WTC11 (cell line): ENCODE results near the gene DMD. TPM values are rescaled to one million over a fixed set of nuclear protein-coding genes. Genes with fewer than 3 reads are reported as not detected.

ENCODE experiments used
- ATAC-seq: fragments of 200-7000 bp; cut with Tn5 transposase; 2 replicates; pipeline ENCODE4 v1.10.0; 2021; ENCODE audit warnings: mild to moderate bottlenecking, moderate library complexity
- CTCF ChIA-PET: fragments of 300-600 bp; sonication (Branson Sonifier 250); formaldehyde crosslinking; loops from one replicate; lab custom pipeline; 2021; ENCODE audit warnings: antibody characterized with exemption; lab: Charles Lee
- POLR2A ChIA-PET: fragments of 350-600 bp; sonication (Branson Sonifier 250); formaldehyde crosslinking; loops from one replicate; lab custom pipeline; 2021; ENCODE audit warnings: antibody characterized with exemption; lab: Charles Lee
- DNase-seq: peaks from one replicate; pipeline ENCODE4 v3.0.0; 2021; ENCODE audit warnings: low spot score
- H3K27ac Mint-ChIP-seq: 2 replicates; pipeline ENCODE4 v1.8.0; 2021; ENCODE audit warnings: mixed read lengths
- H3K27me3 Mint-ChIP-seq: 2 replicates; pipeline ENCODE4 v1.8.0; 2021; ENCODE audit warnings: low read depth, mild to moderate bottlenecking, moderate library complexity, mixed read lengths
- H3K36me3 Mint-ChIP-seq: 2 replicates; pipeline ENCODE4 v1.8.0; 2021; ENCODE audit warnings: mixed read lengths
- H3K4me1 Mint-ChIP-seq: 2 replicates; pipeline ENCODE4 v1.8.0; 2022; ENCODE audit warnings: mixed read lengths
- H3K4me3 Mint-ChIP-seq: 2 replicates; pipeline ENCODE4 v1.8.0; 2021; ENCODE audit warnings: mild to moderate bottlenecking, moderate library complexity, mixed read lengths
- H3K9me3 Mint-ChIP-seq: 2 replicates; pipeline ENCODE4 v1.8.0; 2021; ENCODE audit warnings: mixed read lengths
- ARID4B ChIP-seq: sonication (generic); formaldehyde crosslinking; IDR thresholded peaks from 2 replicates; pipeline ENCODE4 v1.8.0; 2023; ENCODE audit warnings: missing genetic modification reagents, mild to moderate bottlenecking, borderline replicate concordance
- ATF1 ChIP-seq: sonication (generic); formaldehyde crosslinking; IDR thresholded peaks from 2 replicates; pipeline ENCODE4 v1.8.1; 2023; ENCODE audit warnings: mild to moderate bottlenecking, moderate library complexity, missing genetic modification reagents
- ATF2 ChIP-seq: sonication (generic); formaldehyde crosslinking; IDR thresholded peaks from 2 replicates; pipeline ENCODE4 v1.8.1; 2022; ENCODE audit warnings: low read depth, missing genetic modification reagents, borderline replicate concordance
- ESRRA ChIP-seq: sonication (generic); formaldehyde crosslinking; IDR thresholded peaks from 2 replicates; pipeline ENCODE4 v1.8.1; 2022; ENCODE audit warnings: mild to moderate bottlenecking, missing genetic modification reagents, borderline replicate concordance
- FOXK1 ChIP-seq: sonication (generic); formaldehyde crosslinking; IDR thresholded peaks from 2 replicates; pipeline ENCODE4 v1.8.0; 2022; ENCODE audit warnings: mild to moderate bottlenecking, moderate library complexity, missing genetic modification reagents
- FOXP4 ChIP-seq: sonication (generic); formaldehyde crosslinking; IDR thresholded peaks from 2 replicates; pipeline ENCODE4 v1.8.0; 2022; ENCODE audit warnings: mild to moderate bottlenecking, missing genetic modification reagents
- GABPB1 ChIP-seq: sonication (generic); formaldehyde crosslinking; IDR thresholded peaks from 2 replicates; pipeline ENCODE4 v1.8.1; 2023; ENCODE audit warnings: mild to moderate bottlenecking, missing genetic modification reagents
- KAT7 ChIP-seq: sonication (generic); formaldehyde crosslinking; IDR thresholded peaks from 2 replicates; pipeline ENCODE4 v1.8.1; 2023; ENCODE audit warnings: missing genetic modification reagents, mild to moderate bottlenecking, borderline replicate concordance
- NR2C2 ChIP-seq: sonication (generic); formaldehyde crosslinking; IDR thresholded peaks from 2 replicates; pipeline ENCODE4 v1.8.0; 2022; ENCODE audit warnings: mild to moderate bottlenecking, missing genetic modification reagents
- NR3C1 ChIP-seq: sonication (generic); formaldehyde crosslinking; conservative IDR thresholded peaks from 2 replicates; pipeline ENCODE4 v1.8.1; 2023; ENCODE audit warnings: low read depth, mild to moderate bottlenecking, missing genetic modification reagents
- PRDM15 ChIP-seq: sonication (generic); formaldehyde crosslinking; IDR thresholded peaks from 2 replicates; pipeline ENCODE4 v1.8.0; 2022; ENCODE audit warnings: missing genetic modification reagents
- RORB ChIP-seq: fragments of 250-450 bp; sonication (Bioruptor Pico); IDR thresholded peaks from 2 replicates; pipeline ENCODE4 v1.9.0; 2021; ENCODE audit warnings: mild to moderate bottlenecking
- TCF7 ChIP-seq: sonication (generic); formaldehyde crosslinking; IDR thresholded peaks from 2 replicates; pipeline ENCODE4 v1.8.0; 2022; ENCODE audit warnings: mild to moderate bottlenecking, low read depth, missing genetic modification reagents, moderate library complexity
- USF1 ChIP-seq: sonication (generic); formaldehyde crosslinking; IDR thresholded peaks from 2 replicates; pipeline ENCODE4 v1.8.0; 2022; ENCODE audit warnings: mild to moderate bottlenecking, missing genetic modification reagents
- ZMAT4 ChIP-seq: fragments of 250-450 bp; sonication (Bioruptor Pico); IDR thresholded peaks from 2 replicates; pipeline ENCODE4 v1.9.0; 2021; ENCODE audit warnings: mild to moderate bottlenecking
- ZNF138 ChIP-seq: sonication (generic); formaldehyde crosslinking; conservative IDR thresholded peaks from 2 replicates; pipeline ENCODE4 v1.8.1; 2022; ENCODE audit warnings: mild to moderate bottlenecking, moderate library complexity, missing genetic modification reagents
- ZNF232 ChIP-seq: sonication (generic); formaldehyde crosslinking; IDR thresholded peaks from 2 replicates; pipeline ENCODE4 v1.8.0; 2022; ENCODE audit warnings: mild to moderate bottlenecking, missing genetic modification reagents
- ZNF281 ChIP-seq: sonication (generic); formaldehyde crosslinking; IDR thresholded peaks from 2 replicates; pipeline ENCODE4 v1.8.0; 2023; ENCODE audit warnings: mild to moderate bottlenecking, missing genetic modification reagents
- ZNF317 ChIP-seq: sonication (generic); formaldehyde crosslinking; IDR thresholded peaks from 2 replicates; pipeline ENCODE4 v1.8.1; 2023; ENCODE audit warnings: low read depth, mild to moderate bottlenecking, moderate library complexity, missing genetic modification reagents, borderline replicate concordance
- total RNA-seq: library from RNA; stranded (reverse); gene quantifications from 3 replicates; pipeline ENCODE4 v1.2.3, GENCODE V29; 2021

Gene DMD
- total RNA-seq, 1 experiment from 2014 or later = 9.1 TPM

- Mint-ChIP-seq H3K9me3 (no peaks in the 10 kb centered on the region), H3K36me3 (no peaks in the 10 kb centered on the region), H3K4me1 (no peaks in the 10 kb centered on the region; the same call in 1 of the 2 replicates), H3K27ac (no peak overlapping the region), H3K27me3 (no peaks in the 10 kb centered on the region), H3K4me3 (no peak overlapping the region)
- ATAC-seq = no peak
- DNase-seq = no peak
- ChIA-PET CTCF (no interaction called here), POLR2A (no interaction called here)
- TF ChIP-seq GABPB1 (CRISPR knock-in tag) = no peak
- TF ChIP-seq RORB (CRISPR knock-in tag) = no peak
- TF ChIP-seq NR3C1 (CRISPR knock-in tag) = no peak
These were observed 1879.4 kb downstream of the DMD start for GRCh38 chrX:31331928-31332327.

GRCh38 chrX:31331015-31331414 is 1880.3 kb downstream of the DMD start:
- H3K4me3 Mint-ChIP-seq = no peak overlapping the region
- DNase-seq = no peak
- TF ChIP-seq NR2C2 (CRISPR knock-in tag) = no peak
- no peak for TF ChIP-seq USF1 (CRISPR knock-in tag)
- TF ChIP-seq KAT7 (CRISPR knock-in tag) = no peak
- TF ChIP-seq ZMAT4 (CRISPR knock-in tag) = no peak
- TF ChIP-seq ARID4B (CRISPR knock-in tag) = no peak
- no peak for TF ChIP-seq ZNF138 (CRISPR knock-in tag)
- TF ChIP-seq ATF2 (CRISPR knock-in tag) = no peak
- no peak for TF ChIP-seq ZNF317 (CRISPR knock-in tag)
- no peak for TF ChIP-seq ZNF281 (CRISPR knock-in tag)
- TF ChIP-seq ATF1 = no peak
- TF ChIP-seq RORB (CRISPR knock-in tag) = no peak
- TF ChIP-seq ZNF232 (CRISPR knock-in tag) = no peak
- no peak for TF ChIP-seq TCF7 (CRISPR knock-in tag)
- no peak for TF ChIP-seq ESRRA (CRISPR knock-in tag)
- TF ChIP-seq PRDM15 = no peak
- TF ChIP-seq FOXP4 (CRISPR knock-in tag) = no peak
- TF ChIP-seq FOXK1 (CRISPR knock-in tag) = no peak

More at GRCh38 chrX:31331015-31331414, 1880.3 kb downstream of the DMD start:
- Mint-ChIP-seq H3K27ac (no peak overlapping the region), H3K9me3 (no peaks in the 10 kb centered on the region), H3K36me3 (no peaks in the 10 kb centered on the region), H3K4me1 (no peaks in the 10 kb centered on the region; the same call in 1 of the 2 replicates), H3K27me3 (no peaks in the 10 kb centered on the region)
- POLR2A ChIA-PET = no interaction called here
- no peak for ATAC-seq
- CTCF ChIA-PET = no interaction called here
